Measurements from ENCODE around the gene WDFY4. TPM values are rescaled to one million over a fixed set of nuclear protein-coding genes. Genes with fewer than 3 reads are reported as not detected.

Gene WDFY4
- total and polyA plus RNA-seq, 2 of the 4 experiments (the other 2 are of a cell fraction), result not detected

- intact Hi-C loops (cut with micrococcal nuclease) (no loop called here), in situ Hi-C loops (cut with MboI; ENCODE audit: low sequenced_read_pairs) (no loop called here), dilution Hi-C loops (cut with HindIII; ENCODE audit: low sequenced_read_pairs, unreplicated experiment) (no loop called here)
- no peak overlapping the region for H3K27ac ChIP-seq (ENCODE audit: insufficient read depth, low read length)
- H3K56ac ChIP-seq (ENCODE audit: extremely low read depth, insufficient read depth, low read length), result no peak overlapping the region
- H3K4me1 ChIP-seq (ENCODE audit: control insufficient read depth, insufficient read depth, low read length), result no peaks in the 10 kb centered on the region
- no peak overlapping the region for H3K9ac ChIP-seq (ENCODE audit: low read depth, low read length)
- no peak overlapping the region for H4K5ac ChIP-seq (ENCODE audit: low read depth, low read length)
- H3K36me3 ChIP-seq (ENCODE audit: control insufficient read depth, insufficient read depth, low read length), result no peaks in the 10 kb centered on the region
- H3K14ac ChIP-seq (replicated peaks; ENCODE audit: low read depth, low read length), result no peak overlapping the region
- CTCF ChIA-PET, result no interaction called here
- H2AFZ ChIP-seq (replicated peaks; ENCODE audit: low read length, poor library complexity), result no peak overlapping the region
- no peak overlapping the region for H2AK5ac ChIP-seq (ENCODE audit: low read depth, low read length)
- no TSS peak for BruUV-seq (replicated peaks)
- no peak overlapping the region for H2BK120ac ChIP-seq (ENCODE audit: low read depth, low read length)
- H3K9me1 ChIP-seq (ENCODE audit: insufficient read depth, low read length), result no peaks in the 10 kb centered on the region
- no peak overlapping the region for H2AK9ac ChIP-seq (replicated peaks; ENCODE audit: low read depth, low read length, poor library complexity)
- DNase-seq (no peak), ATAC-seq (ENCODE audit: low read depth) (no peak)
- no peak overlapping the region for H3K23ac ChIP-seq (ENCODE audit: low read depth, low read length)
- peaks cover 28% of the 10 kb centered on the region for H3K27me3 ChIP-seq (ENCODE audit: control insufficient read depth, insufficient read depth, low read length)
- WGBS, 2 experiments (ENCODE audit: extremely low coverage in 2 of 2, insufficient read length in 1 of 2), result 46% methylated on average over 3 of the region's 18 CpGs; no CpG with 5 or more reads in 1 of the 2 experiments
- no peak overlapping the region for H3K18ac ChIP-seq (ENCODE audit: low read depth, low read length)
- no peak overlapping the region for H2BK5ac ChIP-seq (ENCODE audit: low read depth, low read length, poor library complexity, severe bottlenecking)
- H3K9me3 ChIP-seq (ENCODE audit: control insufficient read depth, insufficient read depth, low read length), result no peaks in the 10 kb centered on the region
- no peaks in the 10 kb centered on the region for H4K20me1 ChIP-seq (ENCODE audit: insufficient read depth, low read length)
- no peak overlapping the region for H4K8ac ChIP-seq (ENCODE audit: low read depth in 2 of 2, low read length in 2 of 2)
- POLR2A ChIA-PET (ENCODE audit: unreplicated experiment), result no interaction called here
- no peak overlapping the region for H2BK15ac ChIP-seq (ENCODE audit: low read depth, low read length)
- no peak overlapping the region for H4K91ac ChIP-seq (ENCODE audit: insufficient read depth, low read depth, low read length)
- H3K79me1 ChIP-seq (ENCODE audit: low read depth in 1 of 2, low read length in 2 of 2), result no peaks in the 10 kb centered on the region
- no peak overlapping the region for H3K4me3 ChIP-seq (ENCODE audit: insufficient read depth, low read depth, low read length)
- H2BK20ac ChIP-seq (ENCODE audit: low read depth, low read length), result no peak overlapping the region
- TF ChIP-seq ELK1 (IDR thresholded peaks at IDR 0.05; ENCODE audit: borderline replicate concordance, low read depth, low read length), result no peak
- TF ChIP-seq RFX5 (IDR thresholded peaks at IDR 0.05; ENCODE audit: low read depth, low read length), result no peak
- no peak for TF ChIP-seq BHLHE40 (IDR thresholded peaks at IDR 0.05; ENCODE audit: low read depth, low read length)
- no peak for TF ChIP-seq FOS (IDR thresholded peaks at IDR 0.05; ENCODE audit: low read depth, low read length)
- TF ChIP-seq USF2 (IDR thresholded peaks at IDR 0.05; ENCODE audit: low read depth, low read length), result no peak
- no peak for TF ChIP-seq NFE2L2 (IDR thresholded peaks at IDR 0.05; ENCODE audit: low read depth, low read length)
- no peak for TF ChIP-seq SMC3 (IDR thresholded peaks at IDR 0.05; ENCODE audit: low read depth, low read length)
- no peak for TF ChIP-seq RCOR1 (IDR thresholded peaks at IDR 0.05; ENCODE audit: insufficient replicate concordance, low read length)
- no peak for TF ChIP-seq POLR2A (IDR thresholded peaks at IDR 0.05; ENCODE audit: low read depth, low read length)
- TF ChIP-seq MAZ (IDR thresholded peaks at IDR 0.05; ENCODE audit: borderline replicate concordance, low read depth, low read length), result no peak
- TF ChIP-seq CTCF (conservative IDR thresholded peaks at IDR 0.05; ENCODE audit: low read depth, low read length), result no peak
- TF ChIP-seq CHD1 (IDR thresholded peaks at IDR 0.05; ENCODE audit: low read depth, low read length), result no peak
- TF ChIP-seq RAD21 (IDR thresholded peaks at IDR 0.05; ENCODE audit: low read length), result no peak
- TF ChIP-seq MXI1 (IDR thresholded peaks at IDR 0.05; ENCODE audit: borderline replicate concordance, low read depth, low read length), result no peak
- TF ChIP-seq MAFK (IDR thresholded peaks at IDR 0.05; ENCODE audit: low read depth, low read length), result no peak
- no peak overlapping the region for H3K4me2 ChIP-seq (ENCODE audit: low read depth, low read length)
- no peak overlapping the region for H3K4ac ChIP-seq (ENCODE audit: low read depth, low read length)
Observed at GRCh38 chr10:48934672-48935501, 250.2 kb downstream of the WDFY4 start.

Measured in IMR-90 (cell line).